Right atrium auricular region (tissue), 2 donors: Measurements from ENCODE around the gene PHF12. TPM values are rescaled to one million over a fixed set of nuclear protein-coding genes. Genes with fewer than 3 reads are reported as not detected.
"Not testable (repeated sequence)": the region's sequence is repeated elsewhere in the genome, so short reads cannot be mapped to it uniquely, and the experiment has no call there.

Source experiments
- DNase-seq: peaks from one replicate; pipeline ENCODE4 v3.0.0-alpha.2; 2019; ENCODE audit warnings: low spot score
- H3K27ac ChIP-seq, 2 donors: fragments of 200-600 bp; sonication (generic); 1 replicate in 1 of 2; 2 replicates in 1 of 2; pipeline ENCODE4 v1.5.1; 2016 to 2019
- H3K27me3 ChIP-seq, 2 donors: fragments of 200-600 bp; sonication (generic); one replicate each; pipeline versions ENCODE4 v1.5.1 to v1.6.0; 2017 to 2019
- H3K36me3 ChIP-seq: fragments of 200-600 bp; sonication (generic); one replicate; pipeline ENCODE4 v1.5.1; 2016
- H3K4me1 ChIP-seq, 2 donors: fragments of 200-600 bp; sonication (generic); one replicate each; pipeline versions ENCODE4 v1.5.1 to v1.6.0; 2017 to 2019
- H3K4me3 ChIP-seq, 2 donors: fragments of 200-600 bp; sonication (generic); 1 replicate in 1 of 2; 2 replicates in 1 of 2; pipeline ENCODE4 v1.5.1; 2017 to 2019; ENCODE audit warnings: mild to moderate bottlenecking in 1 of 2, moderate library complexity in 1 of 2
- H3K9me3 ChIP-seq, 2 donors: fragments of 200-600 bp; sonication (generic); one replicate each; pipeline ENCODE4 v1.5.1; 2019
- total RNA-seq, 2 donors: library from RNA; depleted of rRNA; stranded (reverse); fragments of >200 nt; gene quantifications; one replicate each; pipeline ENCODE4 v1.1.0, GENCODE V29; 2016
- TF ChIP-seq, protein P1 (sequence below), 2 donors: fragments of 200-600 bp; sonication (generic); IDR thresholded peaks; one replicate each; pipeline ENCODE4 v1.5.1; 2019; ENCODE audit warnings: antibody characterized with exemption in 2 of 2

PHF12 gene
- total RNA-seq, 2 donors from 2014 or later: 19.6 to 35.7 TPM

- Histone ChIP-seq H3K36me3 (no peaks in the 10 kb centered on the region), H3K27me3 (no peaks in the 10 kb centered on the region), H3K27ac (no peak overlapping the region), H3K9me3 (no peaks in the 10 kb centered on the region), H3K4me1 (peaks cover 0 to 59% of the 10 kb centered on the region in 2 donors), H3K4me3 (no peak overlapping the region)
- TF ChIP-seq, protein P1, sequence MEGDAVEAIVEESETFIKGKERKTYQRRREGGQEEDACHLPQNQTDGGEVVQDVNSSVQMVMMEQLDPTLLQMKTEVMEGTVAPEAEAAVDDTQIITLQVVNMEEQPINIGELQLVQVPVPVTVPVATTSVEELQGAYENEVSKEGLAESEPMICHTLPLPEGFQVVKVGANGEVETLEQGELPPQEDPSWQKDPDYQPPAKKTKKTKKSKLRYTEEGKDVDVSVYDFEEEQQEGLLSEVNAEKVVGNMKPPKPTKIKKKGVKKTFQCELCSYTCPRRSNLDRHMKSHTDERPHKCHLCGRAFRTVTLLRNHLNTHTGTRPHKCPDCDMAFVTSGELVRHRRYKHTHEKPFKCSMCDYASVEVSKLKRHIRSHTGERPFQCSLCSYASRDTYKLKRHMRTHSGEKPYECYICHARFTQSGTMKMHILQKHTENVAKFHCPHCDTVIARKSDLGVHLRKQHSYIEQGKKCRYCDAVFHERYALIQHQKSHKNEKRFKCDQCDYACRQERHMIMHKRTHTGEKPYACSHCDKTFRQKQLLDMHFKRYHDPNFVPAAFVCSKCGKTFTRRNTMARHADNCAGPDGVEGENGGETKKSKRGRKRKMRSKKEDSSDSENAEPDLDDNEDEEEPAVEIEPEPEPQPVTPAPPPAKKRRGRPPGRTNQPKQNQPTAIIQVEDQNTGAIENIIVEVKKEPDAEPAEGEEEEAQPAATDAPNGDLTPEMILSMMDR (IDR thresholded peaks at IDR 0.05): no peak
- no peak for DNase-seq
Observed at GRCh38 chr17:28935744-28936460, 15.4 kb downstream of the PHF12 start.

DNA sequence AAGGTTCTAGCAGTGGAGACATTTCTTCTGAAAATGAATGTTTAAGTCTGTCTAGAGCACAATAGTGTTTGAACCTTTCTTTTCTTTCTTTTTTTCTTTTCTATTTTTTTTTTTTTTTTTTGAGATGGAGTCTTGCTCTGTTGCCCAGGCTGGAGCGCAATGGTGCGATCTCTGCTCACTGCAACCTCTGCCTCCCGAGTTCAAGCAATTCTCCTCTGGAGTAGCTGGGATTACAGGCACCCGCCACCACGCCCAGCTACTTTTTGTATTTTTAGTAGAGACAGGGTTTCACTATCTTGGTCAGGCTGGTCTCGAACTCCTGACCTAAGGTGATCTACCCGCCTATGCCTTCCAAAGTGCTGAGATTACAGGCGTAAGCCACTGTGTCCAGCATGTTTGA is 16.8 kb downstream of the PHF12 start:
- H3K4me1 ChIP-seq: peaks cover 0 to 53% of the 10 kb centered on the region in 2 donors
- H3K27ac ChIP-seq, H3K9me3 ChIP-seq, DNase-seq, H3K36me3 ChIP-seq, H3K27me3 ChIP-seq, H3K4me3 ChIP-seq: not testable (repeated sequence)

DNA sequence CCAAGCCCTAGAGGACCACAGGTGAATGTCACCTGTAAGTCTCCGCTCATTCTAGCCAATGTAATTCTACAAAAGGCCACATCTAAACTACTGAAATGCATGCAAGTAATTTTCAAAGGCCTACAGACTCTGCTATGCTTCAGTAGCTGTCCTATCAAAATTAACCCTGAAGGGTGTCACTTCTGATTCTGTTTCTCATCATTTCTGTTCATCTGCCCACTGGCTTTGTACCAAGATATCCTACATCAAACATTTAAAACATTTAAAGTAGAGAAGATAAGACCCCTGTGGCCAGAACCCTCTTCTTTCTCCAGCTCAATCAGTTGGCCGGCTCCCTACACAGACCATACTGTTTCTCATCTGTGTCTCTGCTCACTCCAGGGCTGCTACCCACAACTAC is 21.5 kb downstream of the PHF12 start:
- TF ChIP-seq, protein P1 (IDR thresholded peaks at IDR 0.05): no peak
- Histone ChIP-seq H3K4me3 (no peak overlapping the region), H3K4me1 (peaks cover 0 to 26% of the 10 kb centered on the region in 2 donors), H3K36me3 (peaks cover 12% of the 10 kb centered on the region), H3K9me3 (peaks cover 0 to 6% of the 10 kb centered on the region in 2 donors), H3K27ac (no peak overlapping the region), H3K27me3 (no peaks in the 10 kb centered on the region)
- DNase-seq: no peak

GRCh38 chr17:28928061-28928460 is 23.3 kb downstream of the PHF12 start:
- H3K36me3 ChIP-seq: peaks cover 23% of the 10 kb centered on the region
- no peak overlapping the region for H3K4me3 ChIP-seq
- H3K4me1 ChIP-seq: peaks cover 0 to 26% of the 10 kb centered on the region in 2 donors
- DNase-seq: no peak
- TF ChIP-seq, protein P1 (IDR thresholded peaks at IDR 0.05): no peak
- no peaks in the 10 kb centered on the region for H3K27me3 ChIP-seq
- H3K27ac ChIP-seq: no peak overlapping the region
- H3K9me3 ChIP-seq: peaks cover 0 to 6% of the 10 kb centered on the region in 2 donors

DNA sequence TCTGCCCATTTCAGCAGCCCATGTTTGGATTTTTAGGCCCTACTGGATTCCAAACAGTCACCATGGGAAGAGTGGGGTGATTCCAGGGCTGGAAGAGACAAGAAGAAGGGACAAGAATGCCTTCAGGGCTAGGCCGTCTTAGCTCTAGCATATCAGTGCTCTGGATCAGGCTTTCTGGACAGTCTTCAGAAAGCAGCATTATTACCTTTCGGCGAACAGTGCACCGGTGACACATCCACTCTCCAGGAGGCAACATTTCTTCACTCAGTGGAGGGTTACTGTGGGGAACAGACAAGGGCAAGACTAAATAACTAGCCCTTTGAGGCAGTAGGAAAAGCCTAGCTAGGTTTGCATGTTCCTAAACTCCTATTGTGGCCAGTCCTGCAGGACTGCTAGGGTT is 24.5 kb downstream of the PHF12 start:
- H3K27me3 ChIP-seq: no peaks in the 10 kb centered on the region
- no peak for DNase-seq
- TF ChIP-seq, protein P1 (IDR thresholded peaks at IDR 0.05): no peak
- peaks cover 36% of the 10 kb centered on the region for H3K36me3 ChIP-seq
- no peak overlapping the region for H3K4me3 ChIP-seq
- H3K4me1 ChIP-seq: peaks cover 0 to 26% of the 10 kb centered on the region in 2 donors
- peak overlapping the region in 1 of 2 donors; percentile 27 for H3K27ac ChIP-seq
- H3K9me3 ChIP-seq: peaks cover 0 to 6% of the 10 kb centered on the region in 2 donors

- Histone ChIP-seq H3K4me1 (peaks cover 0 to 26% of the 10 kb centered on the region in 2 donors), H3K27me3 (no peaks in the 10 kb centered on the region), H3K9me3 (peaks cover 0 to 6% of the 10 kb centered on the region in 2 donors), H3K4me3 (no peak overlapping the region), H3K36me3 (peaks cover 40% of the 10 kb centered on the region), H3K27ac (peak overlapping the region in 1 of 2 donors; percentile 27)
- TF ChIP-seq, protein P1 (IDR thresholded peaks at IDR 0.05): no peak
- no peak for DNase-seq
Observed at GRCh38 chr17:28926366-28926765, 25.0 kb downstream of the PHF12 start.
